B cell (primary cell): ENCODE data around the gene HNRNPC.

ENCODE experiments used
- CTCF ChIP-seq: fragments of 200-600 bp; IDR thresholded peaks from one replicate; pipeline ENCODE4 v1.8.0; 2022; ENCODE audit warnings: antibody characterized with exemption, mild to moderate bottlenecking
- EZH2 ChIP-seq: IDR thresholded peaks from 2 replicates; pipeline ENCODE4 v1.6.1; 2012; ENCODE audit warnings: borderline replicate concordance, low read depth, mild to moderate bottlenecking, moderate library complexity, low read length; ENCODE audit not compliant: insufficient read depth, poor library complexity, severe bottlenecking

- TF ChIP-seq CTCF: no peak
- TF ChIP-seq EZH2: no peak
Observed at GRCh38 chr14:21229821-21230220, 39.4 kb downstream of the HNRNPC start.
